Suprapubic skin (tissue), 4 donors: ENCODE data around the gene HECTD2. TPM values are rescaled to one million over a fixed set of nuclear protein-coding genes. Genes with fewer than 3 reads are reported as not detected.

Experiments used
- DNase-seq, 2 donors: peaks; one replicate each; pipeline ENCODE4 v3.0.0-alpha.2; 2019; ENCODE audit warnings: low spot score in 2 of 2
- H3K27ac ChIP-seq: fragments of 200-600 bp; sonication (generic); one replicate; pipeline ENCODE4 v1.5.1; 2019
- H3K27me3 ChIP-seq: fragments of 200-600 bp; sonication (generic); one replicate; pipeline ENCODE4 v1.5.1; 2019
- H3K36me3 ChIP-seq: fragments of 200-600 bp; sonication (generic); one replicate; pipeline ENCODE4 v1.5.1; 2019
- H3K4me1 ChIP-seq: fragments of 200-600 bp; sonication (generic); one replicate; pipeline ENCODE4 v1.5.1; 2019
- H3K4me3 ChIP-seq: fragments of 200-600 bp; sonication (generic); one replicate; pipeline ENCODE4 v1.5.1; 2019; ENCODE audit warnings: mild to moderate bottlenecking
- H3K9me3 ChIP-seq: fragments of 200-600 bp; sonication (generic); one replicate; pipeline ENCODE4 v1.5.1; 2019
- EP300 ChIP-seq: sonication (generic); formaldehyde crosslinking; IDR thresholded peaks from one replicate; pipeline ENCODE4 v1.6.1; 2017; ENCODE audit warnings: antibody characterized with exemption
- POLR2A ChIP-seq, 2 donors: fragments of 450-650 bp; IDR thresholded peaks; one replicate each; pipeline ENCODE4 v1.6.1; 2017; ENCODE audit warnings: antibody characterized with exemption in 2 of 2, mild to moderate bottlenecking in 2 of 2, moderate library complexity in 2 of 2
- POLR2AphosphoS5 ChIP-seq, 3 donors: sonication (generic); formaldehyde crosslinking; IDR thresholded peaks; one replicate each; pipeline ENCODE4 v1.6.1; 2017; ENCODE audit warnings: antibody characterized with exemption in 3 of 3
- WGBS: methylation state at CpG from one replicate; pipeline ENCODE4 v1.1.5; 2018; 5-methylcytosine and 5-hydroxymethylcytosine counted together
- total RNA-seq, 4 donors: library from RNA; depleted of rRNA; stranded (reverse); fragments of >200 nt; gene quantifications; one replicate each; pipeline ENCODE4 v1.1.0, GENCODE V29; 2016
- TF ChIP-seq, protein P1 (sequence below), 2 donors: fragments of 200-600 bp in 1 of 2; fragments of 450-650 bp in 1 of 2; sonication (generic) in 1 of 2; IDR thresholded peaks; one replicate each; pipeline ENCODE4 v1.5.1; 2016 to 2019; ENCODE audit warnings: antibody characterized with exemption in 2 of 2, mild to moderate bottlenecking in 1 of 2, moderate library complexity in 1 of 2

Gene HECTD2
- total RNA-seq, 4 donors from 2014 or later = 3.4 to 10.5 (median 8.6) TPM

DNA sequence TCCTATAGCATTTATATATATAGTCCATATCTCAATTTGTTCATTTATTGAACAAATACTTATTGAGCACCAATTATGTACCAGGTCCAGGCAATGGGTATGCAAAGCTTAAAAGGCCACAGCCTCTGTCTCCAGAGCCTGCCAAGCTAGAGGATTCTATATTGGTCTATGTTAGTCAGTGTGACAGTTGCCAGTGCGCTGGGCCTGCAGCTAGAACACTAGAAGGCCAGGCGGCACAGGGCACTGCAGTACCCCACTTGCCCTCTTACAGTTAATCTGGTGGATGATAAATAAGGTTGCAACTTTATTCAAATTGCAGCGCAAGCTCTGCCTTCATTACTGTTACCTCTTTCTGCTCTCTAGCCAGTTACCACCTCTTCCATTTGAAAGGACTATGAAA, 153.9 kb downstream of the HECTD2 start:
- no peaks in the 10 kb centered on the region for H3K4me1 ChIP-seq
- TF ChIP-seq, protein P1, sequence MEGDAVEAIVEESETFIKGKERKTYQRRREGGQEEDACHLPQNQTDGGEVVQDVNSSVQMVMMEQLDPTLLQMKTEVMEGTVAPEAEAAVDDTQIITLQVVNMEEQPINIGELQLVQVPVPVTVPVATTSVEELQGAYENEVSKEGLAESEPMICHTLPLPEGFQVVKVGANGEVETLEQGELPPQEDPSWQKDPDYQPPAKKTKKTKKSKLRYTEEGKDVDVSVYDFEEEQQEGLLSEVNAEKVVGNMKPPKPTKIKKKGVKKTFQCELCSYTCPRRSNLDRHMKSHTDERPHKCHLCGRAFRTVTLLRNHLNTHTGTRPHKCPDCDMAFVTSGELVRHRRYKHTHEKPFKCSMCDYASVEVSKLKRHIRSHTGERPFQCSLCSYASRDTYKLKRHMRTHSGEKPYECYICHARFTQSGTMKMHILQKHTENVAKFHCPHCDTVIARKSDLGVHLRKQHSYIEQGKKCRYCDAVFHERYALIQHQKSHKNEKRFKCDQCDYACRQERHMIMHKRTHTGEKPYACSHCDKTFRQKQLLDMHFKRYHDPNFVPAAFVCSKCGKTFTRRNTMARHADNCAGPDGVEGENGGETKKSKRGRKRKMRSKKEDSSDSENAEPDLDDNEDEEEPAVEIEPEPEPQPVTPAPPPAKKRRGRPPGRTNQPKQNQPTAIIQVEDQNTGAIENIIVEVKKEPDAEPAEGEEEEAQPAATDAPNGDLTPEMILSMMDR (IDR thresholded peaks at IDR 0.05) = no peak
- TF ChIP-seq EP300 (no peak), POLR2AphosphoS5 (IDR thresholded peaks at IDR 0.05) (no peak), POLR2A (IDR thresholded peaks at IDR 0.05) (no peak)
- no peak overlapping the region for H3K27ac ChIP-seq
- H3K27me3 ChIP-seq = no peaks in the 10 kb centered on the region
- no peak overlapping the region for H3K4me3 ChIP-seq
- no peaks in the 10 kb centered on the region for H3K9me3 ChIP-seq
- no peak for DNase-seq
- 97% methylated on average over 3 of the region's 3 CpGs for WGBS
- no peaks in the 10 kb centered on the region for H3K36me3 ChIP-seq

Other genes starting within 250 kb of the HECTD2 start
- gene PCGF5, start 189.7 kb upstream of the HECTD2 start, total RNA-seq = 10 to 100 TPM; 29.8 to 60.3 (median 31.4) TPM
- gene PPP1R3C, start 222.7 kb downstream of the HECTD2 start, total RNA-seq = 10 to 100 TPM in 1 of 4 donors, 1 to 10 TPM in 3; 4.8 to 10.3 (median 6.3) TPM